HG02623 (cell line): ENCODE results near the gene RALGPS1.

Experiments used
- ATAC-seq: cut with Tn5 transposase; IDR thresholded peaks from one replicate; pipeline ENCODE4 v1.9.1; 2021; ENCODE audit warnings: moderate library complexity; ENCODE audit not compliant: unreplicated experiment

The RALGPS1 gene

GRCh38 chr9:127092041-127092608, 177.5 kb downstream of the RALGPS1 start:
- ATAC-seq: no peak

- ATAC-seq: no peak
Observed at GRCh38 chr9:127093319-127094020, 178.9 kb downstream of the RALGPS1 start.

GRCh38 chr9:127095411-127095810, 180.8 kb downstream of the RALGPS1 start:
- no peak for ATAC-seq

DNA sequence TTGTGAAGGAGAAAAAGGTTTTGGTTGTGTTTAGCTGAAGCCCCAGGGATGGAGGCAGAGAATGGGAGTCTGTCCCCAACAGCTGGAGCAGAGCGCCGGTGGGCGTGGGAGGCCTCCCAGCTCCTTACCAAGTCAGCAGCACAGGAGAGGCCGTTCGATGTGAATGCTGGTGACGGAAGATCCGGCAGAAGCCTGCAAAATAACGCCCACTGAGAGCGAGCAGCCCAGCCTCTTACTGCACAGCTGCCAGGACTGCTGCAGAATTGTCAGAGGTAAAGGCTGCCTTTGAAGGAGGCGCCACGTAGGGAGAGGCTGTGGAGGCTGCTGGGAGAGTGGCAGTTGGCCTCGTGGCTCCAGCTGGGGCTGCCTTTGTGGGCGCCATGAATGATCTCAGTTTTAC, 181.6 kb downstream of the RALGPS1 start:
- no peak for ATAC-seq

DNA sequence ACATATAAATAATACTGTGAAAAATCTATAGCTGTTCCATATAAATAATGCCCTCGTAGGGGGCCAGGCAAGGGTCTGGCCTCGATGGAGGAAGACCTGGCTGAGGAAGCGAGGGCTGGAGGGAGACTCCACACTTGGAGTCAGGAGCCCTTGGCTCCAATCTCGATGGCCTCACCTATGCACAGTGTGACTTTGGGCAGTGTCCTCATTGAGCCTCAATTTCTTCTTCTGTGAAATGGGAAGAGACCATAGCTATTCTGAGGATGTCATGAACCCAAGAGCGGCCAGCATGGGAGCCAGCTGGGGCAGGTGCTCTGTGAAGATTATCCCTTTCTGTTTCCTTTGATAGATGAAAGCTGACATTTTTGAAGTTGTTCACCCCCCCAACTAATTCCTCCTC, 183.1 kb downstream of the RALGPS1 start:
- no peak for ATAC-seq

GRCh38 chr9:127098916-127099553, 184.5 kb downstream of the RALGPS1 start:
- no peak for ATAC-seq

DNA sequence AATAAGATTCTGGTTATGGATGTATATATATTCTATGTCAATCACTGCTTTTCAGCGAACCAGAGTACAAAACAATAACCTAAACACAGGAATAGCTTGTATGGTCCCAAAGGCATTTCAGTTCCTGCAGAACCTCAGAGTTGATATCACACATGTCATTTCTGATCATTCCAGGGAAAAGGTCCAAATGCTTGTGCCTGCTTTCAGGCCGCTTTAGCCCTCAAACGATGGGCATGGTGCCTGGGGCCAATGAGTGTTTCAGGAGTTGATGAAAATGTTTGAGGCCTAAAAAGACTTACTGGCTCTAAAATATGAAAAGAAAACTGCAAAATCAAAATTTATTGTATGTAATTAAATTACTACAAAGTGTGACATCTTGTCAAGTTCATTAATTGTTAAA, 185.1 kb downstream of the RALGPS1 start:
- no peak for ATAC-seq

- ATAC-seq: no peak
Observed at GRCh38 chr9:127102176-127102575, 187.6 kb downstream of the RALGPS1 start.

DNA sequence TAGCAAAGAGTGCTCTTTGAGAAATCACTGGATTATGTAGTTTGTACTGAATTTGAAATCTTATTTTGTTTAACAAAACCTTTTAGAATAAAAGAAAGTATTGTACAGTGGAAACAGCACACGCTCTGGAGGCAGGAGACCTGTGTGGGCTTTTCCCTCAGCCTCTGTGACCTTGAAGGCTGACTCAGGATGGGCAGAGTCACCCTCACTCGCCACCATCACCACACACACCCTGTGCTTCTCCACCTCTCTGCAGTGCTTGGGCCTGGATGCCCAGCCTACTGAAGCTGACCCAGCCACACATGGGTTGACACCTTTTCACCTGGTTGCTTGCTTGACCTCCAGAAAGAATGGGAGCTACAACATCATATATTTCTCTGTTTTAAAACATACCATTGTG, 188.2 kb downstream of the RALGPS1 start:
- ATAC-seq: no peak

DNA sequence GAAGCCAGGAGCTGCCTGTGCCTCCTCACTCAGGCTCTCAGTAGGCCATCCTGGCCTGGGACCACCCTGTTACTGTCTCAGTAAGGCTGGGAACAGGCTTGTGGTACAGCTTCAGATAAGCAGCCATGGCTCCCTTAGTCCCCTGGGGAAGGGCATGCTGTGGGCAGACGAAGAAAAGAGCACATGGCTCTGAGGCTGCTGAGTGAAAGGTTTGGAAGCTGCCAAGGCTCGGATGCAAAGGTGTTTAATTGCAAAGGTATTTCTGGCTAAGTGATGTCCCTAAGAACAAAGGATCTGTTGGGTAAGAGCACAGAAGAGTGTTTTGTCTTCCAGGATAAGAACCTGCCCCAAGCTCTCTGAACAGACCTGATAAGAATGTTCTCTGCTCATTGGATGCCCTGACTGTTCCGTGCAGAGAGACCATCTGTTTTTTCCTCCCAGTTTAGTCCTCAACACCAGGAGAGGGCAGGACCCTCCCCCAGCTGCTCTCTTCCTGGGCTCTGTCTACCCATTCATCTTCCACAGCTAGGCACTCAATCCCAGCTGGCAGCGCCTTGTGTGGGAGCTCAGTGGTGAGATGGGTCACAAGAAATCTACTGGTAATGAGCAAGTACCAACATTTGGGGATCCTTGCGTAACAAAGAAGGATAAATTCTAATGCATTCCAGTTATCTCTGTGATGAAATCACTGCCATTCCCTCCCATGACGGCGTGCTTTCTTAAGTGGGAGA, 190.2 kb downstream of the RALGPS1 start:
- no peak for ATAC-seq

DNA sequence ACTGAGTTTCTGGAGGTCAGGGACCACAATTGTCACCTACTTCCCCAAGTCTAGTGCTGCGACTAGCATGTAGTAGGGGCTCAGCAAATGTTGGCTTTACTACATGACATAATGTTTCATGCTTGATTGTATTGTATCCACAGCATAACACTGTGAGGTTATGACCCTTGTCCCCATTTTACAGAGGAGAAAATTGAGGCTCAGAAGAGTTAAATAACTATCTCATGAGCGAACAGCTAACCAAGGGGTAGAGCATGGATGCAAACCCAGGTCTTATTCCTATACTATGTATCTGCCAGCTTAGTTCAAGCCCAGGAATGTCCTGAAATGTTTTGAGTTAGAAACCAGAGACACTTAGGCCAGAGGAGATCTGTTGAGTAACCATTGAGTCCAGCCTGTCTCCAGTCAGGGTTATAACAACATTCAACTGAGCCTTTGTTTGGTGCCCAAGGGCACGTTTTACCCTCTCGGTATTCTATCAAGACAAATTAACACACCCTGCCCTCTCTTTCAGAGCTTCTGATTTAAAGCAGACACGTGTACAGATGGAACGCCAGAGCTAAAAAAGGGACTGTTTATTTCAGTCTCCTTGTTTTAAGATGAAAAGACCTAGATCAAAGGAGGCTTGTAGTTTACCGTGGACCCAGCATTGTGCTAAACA, 191.4 kb downstream of the RALGPS1 start:
- ATAC-seq: no peak

- ATAC-seq: no peak
Observed at GRCh38 chr9:127106466-127106855, 191.9 kb downstream of the RALGPS1 start.

- ATAC-seq: no peak
Observed at GRCh38 chr9:127107171-127107928, 192.8 kb downstream of the RALGPS1 start.

GRCh38 chr9:127107929-127108876, 193.6 kb downstream of the RALGPS1 start:
- ATAC-seq: no peak

DNA sequence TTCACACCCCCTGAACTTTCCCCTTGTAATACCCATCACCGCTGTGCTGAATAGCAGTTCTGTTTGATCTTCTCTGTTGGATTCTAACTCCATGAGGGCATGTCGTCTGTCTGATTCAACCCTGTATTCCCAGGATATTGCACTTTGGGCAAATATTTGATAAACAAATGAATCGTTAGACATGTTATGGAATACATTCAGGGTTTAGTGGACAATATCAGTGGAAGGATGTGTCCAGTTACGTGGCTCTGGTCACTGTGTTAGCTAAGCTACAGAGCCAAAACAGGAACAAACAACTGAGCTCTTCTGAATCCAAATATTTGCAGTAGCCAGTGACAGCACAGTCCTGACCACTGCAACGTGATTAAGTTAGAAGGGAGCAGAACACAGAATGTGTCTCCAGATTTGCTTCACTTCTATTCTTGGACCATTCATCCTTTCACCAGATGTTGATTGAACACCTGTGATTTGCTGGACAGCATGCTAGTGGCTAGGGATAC, 194.7 kb downstream of the RALGPS1 start:
- ATAC-seq: no peak

GRCh38 chr9:127112056-127112455, 197.5 kb downstream of the RALGPS1 start:
- ATAC-seq: no peak

DNA sequence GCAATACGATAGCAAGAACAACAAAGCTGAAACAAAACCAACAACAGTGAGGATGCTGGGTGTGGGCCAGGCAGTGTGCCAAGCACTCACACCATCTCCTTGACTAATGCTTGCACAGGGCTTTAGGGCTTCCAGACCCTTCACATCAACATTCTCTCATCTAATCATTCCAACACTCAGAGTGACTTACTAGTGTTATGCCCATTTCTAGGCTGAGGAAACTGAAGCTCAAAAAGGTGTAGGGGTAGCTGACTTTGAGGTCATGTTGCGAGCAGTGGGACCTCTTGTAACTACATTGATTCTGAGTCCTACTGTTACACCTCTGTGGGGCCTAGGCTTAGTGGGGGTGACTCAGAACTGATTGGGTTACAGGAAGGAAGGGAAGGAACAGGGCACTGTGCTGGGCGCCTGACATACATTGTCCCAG, 198.2 kb downstream of the RALGPS1 start:
- ATAC-seq: no peak

DNA sequence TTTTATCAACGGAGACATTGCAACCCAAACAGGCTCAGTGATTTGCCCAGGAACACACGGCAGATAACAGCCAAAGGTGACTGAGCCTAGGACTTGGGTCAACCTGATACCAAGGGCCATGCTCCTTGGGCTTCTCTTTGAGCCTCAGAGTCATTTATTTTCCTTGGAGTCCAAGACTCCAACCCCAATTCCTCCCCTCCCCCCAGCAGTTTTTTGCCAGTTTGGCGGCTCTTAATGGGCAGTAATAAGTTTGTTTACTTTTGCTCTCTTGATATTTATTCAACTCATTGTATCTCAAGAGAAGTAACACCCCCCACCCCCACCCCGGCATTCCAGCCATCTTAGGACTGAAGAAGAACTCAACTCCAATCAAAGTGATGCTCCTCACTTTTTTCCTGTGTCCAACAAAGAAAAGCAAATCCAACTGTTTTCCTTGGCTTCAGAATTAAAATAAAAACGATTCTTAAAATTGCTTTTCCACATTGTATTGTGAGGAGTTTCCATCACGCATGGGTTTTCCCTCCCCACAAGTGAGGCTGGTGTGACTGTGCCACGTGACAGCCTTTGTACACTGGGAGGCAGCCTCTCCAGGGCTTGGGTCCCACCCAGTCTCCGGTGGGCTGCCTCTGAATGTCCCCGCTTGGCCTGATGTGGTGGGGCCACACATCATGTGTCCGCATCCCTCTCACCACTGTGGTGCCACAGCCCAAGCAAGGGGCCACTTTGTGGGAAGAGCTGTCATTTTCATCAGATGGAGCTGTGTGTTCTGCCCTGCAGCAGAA, 198.8 kb downstream of the RALGPS1 start:
- ATAC-seq: no peak
